Measurements from ENCODE around the gene SFRP5.

Gene SFRP5

GRCh38 chr10:97763947-97764346 lies 7.9 kb downstream of the SFRP5 start:
- DNase-seq = no peak

DNA sequence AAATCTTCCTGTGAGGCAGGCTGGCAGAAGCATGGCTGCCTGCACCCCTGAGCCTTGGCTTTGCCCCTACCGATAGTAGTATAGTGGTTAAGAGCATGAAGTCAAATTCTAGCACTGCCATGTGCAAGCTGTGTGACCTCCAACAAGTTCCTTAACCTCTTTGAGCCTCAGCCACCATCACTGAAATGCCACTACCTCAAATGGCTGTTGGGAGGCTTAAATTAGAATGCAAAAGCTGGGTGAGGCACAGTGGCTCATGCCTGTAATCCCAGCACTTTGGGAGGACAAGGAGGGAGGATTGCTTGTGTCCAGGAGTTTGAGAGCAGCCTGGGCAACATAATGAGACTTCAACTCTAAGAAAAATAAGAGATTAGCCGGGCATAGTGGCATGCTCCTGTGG lies 8.4 kb downstream of the SFRP5 start:
- DNase-seq = no peak

DNA sequence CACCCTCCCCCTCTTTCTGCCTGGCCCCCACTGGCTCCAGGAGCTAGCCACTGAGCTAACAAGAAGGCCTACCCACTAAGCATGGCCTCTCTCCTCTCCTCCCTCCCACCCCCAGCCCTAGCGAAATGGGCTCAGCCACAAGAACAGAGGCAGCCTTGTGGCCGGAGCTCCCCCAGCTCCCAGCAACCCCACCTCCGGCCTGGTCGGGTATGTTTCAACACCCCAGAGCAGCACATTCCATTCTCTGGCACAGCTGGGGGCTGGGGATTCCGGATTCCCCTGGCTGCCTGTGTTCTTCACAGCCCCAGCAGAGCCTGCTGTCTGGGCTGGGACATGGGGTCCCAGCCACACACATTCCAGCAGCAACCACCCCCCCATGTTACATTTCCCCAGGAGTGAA lies 9.0 kb downstream of the SFRP5 start:
- DNase-seq = no peak

DNA sequence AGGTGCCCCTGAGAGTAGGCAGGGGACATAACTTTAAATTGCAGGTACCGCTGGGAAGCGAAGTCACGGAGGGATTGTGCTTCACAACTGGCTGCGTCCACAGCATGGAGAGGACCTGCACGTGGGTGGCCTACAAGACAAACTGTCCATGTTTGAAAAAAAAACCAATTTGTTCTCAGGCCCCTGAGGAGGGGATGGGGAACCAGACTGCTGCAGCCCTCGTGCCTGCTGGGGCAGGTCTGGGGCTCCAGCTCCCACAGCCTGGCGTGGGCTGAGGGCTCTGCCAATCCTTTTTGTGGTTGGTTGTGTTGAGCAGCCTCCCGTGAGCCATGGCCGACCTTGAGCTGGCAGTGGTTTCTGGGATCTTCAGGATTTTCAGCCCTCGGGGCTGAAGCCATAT lies 9.7 kb downstream of the SFRP5 start:
- DNase-seq = no peak

GRCh38 chr10:97761331-97761865 lies 10.4 kb downstream of the SFRP5 start:
- DNase-seq = no peak

DNA sequence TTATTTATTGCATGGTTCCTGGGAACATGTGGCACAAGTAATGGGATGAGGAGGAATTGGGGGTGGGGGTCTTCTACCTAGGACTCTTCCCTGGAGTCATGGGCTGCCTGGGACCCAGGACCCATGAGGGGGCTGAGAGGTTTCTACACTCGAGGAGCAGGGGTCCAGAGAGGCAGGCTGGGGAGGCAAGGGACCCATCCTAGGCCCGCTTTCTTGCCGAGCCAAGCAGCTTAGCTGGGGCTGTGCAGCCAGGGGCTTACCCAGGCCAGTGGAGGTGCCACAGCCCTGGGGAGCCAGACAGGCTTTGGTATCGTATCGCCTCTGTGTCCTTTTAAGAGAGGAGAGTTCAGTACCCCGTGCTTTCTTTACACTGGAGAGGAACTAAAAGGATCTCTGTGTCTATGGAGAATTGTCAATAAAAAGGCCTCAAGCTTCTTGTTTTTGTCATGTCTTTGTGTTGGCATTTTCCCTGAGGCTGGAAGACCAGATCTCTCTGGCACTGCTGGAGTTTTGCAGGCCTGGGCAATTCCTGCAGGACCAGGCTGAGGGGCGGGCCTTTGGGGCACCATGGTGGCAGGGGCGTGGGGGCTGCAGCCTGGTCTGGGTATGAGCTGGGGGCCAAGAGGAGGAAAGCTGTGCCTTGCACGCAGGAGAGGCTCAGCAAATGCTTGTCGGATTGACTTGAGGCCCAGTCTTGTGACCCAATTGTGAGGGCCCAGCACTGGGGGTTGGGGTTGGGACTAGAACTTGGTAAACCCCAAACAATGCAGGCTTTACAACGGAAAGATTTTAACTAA lies 11.1 kb downstream of the SFRP5 start:
- no peak for DNase-seq

GRCh38 chr10:97759946-97760345 lies 11.9 kb downstream of the SFRP5 start:
- DNase-seq = no peak

- DNase-seq = peak in 1 of 2 donors; percentile 8
These were observed 12.5 kb downstream of the SFRP5 start for GRCh38 chr10:97759158-97759887.

GRCh38 chr10:97757471-97757870 lies 14.3 kb downstream of the SFRP5 start:
- no peak for DNase-seq

GRCh38 chr10:97755718-97756117 lies 16.1 kb downstream of the SFRP5 start:
- DNase-seq = no peak

DNA sequence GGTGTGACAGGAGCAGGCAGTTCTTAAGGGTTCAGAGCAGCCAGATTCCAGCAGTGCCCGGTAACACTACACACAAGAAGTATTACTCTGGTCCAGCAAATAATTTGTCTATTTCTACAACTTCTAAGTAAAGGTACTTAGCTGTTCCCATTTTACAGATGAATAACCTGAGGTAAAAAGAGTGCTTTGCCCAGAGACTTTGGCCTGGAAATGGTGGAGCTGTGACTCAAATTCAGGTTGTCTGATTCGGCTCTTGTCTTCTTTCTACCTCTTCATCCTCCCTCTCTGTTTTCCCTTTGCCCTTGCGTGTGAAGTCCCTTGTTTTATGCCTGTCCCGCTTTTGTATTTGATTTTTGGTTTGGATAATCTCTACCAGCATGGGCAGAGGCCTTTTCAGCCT lies 17.1 kb downstream of the SFRP5 start:
- DNase-seq = no peak

GRCh38 chr10:97752956-97753355 lies 18.8 kb downstream of the SFRP5 start:
- DNase-seq = no peak

DNA sequence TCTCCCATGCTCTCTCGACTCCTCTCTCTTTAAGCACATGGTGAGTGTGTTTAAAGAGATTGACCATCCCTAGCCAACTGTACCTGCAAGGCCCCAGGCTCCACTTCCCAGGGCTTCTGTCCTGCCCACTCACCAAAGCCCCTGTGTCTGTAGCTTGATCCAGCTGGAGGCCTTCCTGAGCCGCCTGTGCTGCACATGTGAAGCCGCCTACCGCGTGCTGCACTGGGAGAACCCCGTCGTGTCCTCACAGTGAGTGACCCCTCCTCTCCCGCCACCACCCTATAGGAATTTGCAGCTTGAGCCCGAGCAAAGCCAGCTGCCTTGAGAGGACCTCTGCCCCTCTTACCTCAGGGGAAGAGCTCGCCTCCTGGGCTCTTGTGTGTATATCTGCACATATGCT lies 23.7 kb downstream of the SFRP5 start:
- DNase-seq = no peak

- DNase-seq = no peak
These were observed 24.2 kb downstream of the SFRP5 start for GRCh38 chr10:97747573-97747972.

GRCh38 chr10:97744405-97745035 lies 27.3 kb downstream of the SFRP5 start:
- DNase-seq = no peak

DNA sequence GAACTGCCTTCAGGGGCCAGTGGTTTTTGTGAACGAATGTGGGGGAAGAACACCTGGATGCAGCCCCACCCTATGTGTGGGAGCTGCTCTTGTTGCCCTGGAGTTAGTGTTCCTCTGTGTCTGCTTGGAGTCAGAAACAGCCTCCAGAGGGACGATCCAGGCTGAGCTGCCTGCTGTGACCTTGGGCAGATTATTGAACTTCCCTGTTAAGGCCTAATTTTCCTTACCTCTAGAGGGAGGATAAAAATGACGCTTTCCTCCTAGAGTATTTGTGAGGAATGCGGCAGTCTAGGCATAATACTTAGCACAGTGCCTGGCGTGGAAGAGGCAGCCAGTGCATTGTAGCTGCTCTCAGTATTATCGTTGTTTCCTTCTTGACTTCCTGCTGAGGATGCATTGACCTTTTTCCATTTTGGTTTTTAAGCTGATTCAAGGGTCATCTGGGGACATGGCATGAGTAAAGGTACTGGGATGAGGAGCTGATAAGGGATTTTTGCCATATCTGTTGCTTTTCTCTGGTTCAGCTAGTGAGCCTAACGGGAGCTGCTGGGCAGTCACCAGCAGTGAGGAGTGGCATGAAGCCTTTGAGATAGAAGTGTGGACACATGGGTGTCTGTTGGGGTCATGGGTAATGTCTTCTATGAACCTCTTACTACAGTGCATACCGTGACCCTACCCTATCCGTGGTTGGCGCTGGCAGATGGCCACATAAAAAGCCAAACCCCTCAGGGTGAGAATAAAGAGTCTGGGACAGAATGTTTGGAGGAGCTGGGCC lies 28.4 kb downstream of the SFRP5 start:
- no peak for DNase-seq

DNA sequence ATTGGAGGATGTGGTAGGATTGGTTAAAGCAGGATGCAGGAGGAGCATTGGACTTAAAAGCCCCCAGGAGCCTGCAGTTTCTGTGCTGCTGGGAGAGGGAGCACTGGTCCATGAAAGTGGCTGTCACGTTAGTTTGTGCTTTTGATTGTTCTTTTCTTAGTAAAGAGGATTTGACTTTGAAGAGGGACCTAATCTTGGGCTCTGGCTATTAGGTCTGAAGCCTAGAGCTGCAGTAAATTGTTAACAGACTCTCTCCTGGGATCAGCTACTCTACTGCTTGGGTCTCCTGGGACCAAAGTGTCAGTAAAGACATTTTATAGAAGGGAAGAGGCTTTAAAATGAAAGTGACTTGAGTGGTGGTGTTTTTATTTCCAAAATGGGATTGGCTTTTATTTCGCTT lies 31.2 kb downstream of the SFRP5 start:
- DNase-seq = no peak

GRCh38 chr10:97738616-97739015 lies 33.2 kb downstream of the SFRP5 start:
- no peak for DNase-seq

- no peak for DNase-seq
These were observed 34.0 kb downstream of the SFRP5 start for GRCh38 chr10:97737770-97738265.

- peak; percentile 90 to 91 for DNase-seq
These were observed 34.7 kb downstream of the SFRP5 start, which contains the start of gene ZFYVE27 for GRCh38 chr10:97736902-97737769. ZFYVE27 (plus strand) TSS chr10:97737128; CDS start chr10:97738478, 1,350 bp downstream.

GRCh38 chr10:97736403-97736901 lies 35.3 kb downstream of the SFRP5 start:
- DNase-seq = no peak
